Smooth muscle cell (in vitro differentiated cells): ENCODE results near the gene TGFBR2. TPM values are rescaled to one million over a fixed set of nuclear protein-coding genes. Genes with fewer than 3 reads are reported as not detected.
A peak's percentile ranks its signal among the peaks of the same experiment; 100 is the strongest.

Source experiments
- DNase-seq: peaks from one replicate; lab custom pipeline; 2025; ENCODE audit not compliant: unreplicated experiment; lab: John Stamatoyannopoulos, UW
- H2AFZ ChIP-seq: fragments of 200-600 bp; sonication (generic); 2 replicates; pipeline ENCODE4 v1.6.0; 2016; ENCODE audit warnings: antibody characterized with exemption, low read depth, mild to moderate bottlenecking
- H3F3A ChIP-seq: fragments of 200-600 bp; sonication (generic); 2 replicates; pipeline ENCODE4 v1.6.0; 2017; ENCODE audit warnings: antibody characterized with exemption, low read depth
- H3K27ac ChIP-seq: fragments of 200-600 bp; sonication (generic); 2 replicates; pipeline ENCODE4 v1.5.1; 2016; ENCODE audit warnings: low read depth, mild to moderate bottlenecking
- H3K27me3 ChIP-seq: fragments of 200-600 bp; sonication (generic); 2 replicates; pipeline ENCODE4 v1.6.1; 2016; ENCODE audit warnings: low read depth, mild to moderate bottlenecking
- H3K36me3 ChIP-seq: fragments of 200-600 bp; sonication (generic); 2 replicates; pipeline ENCODE4 v1.5.1; 2016; ENCODE audit warnings: low read depth
- H3K4me1 ChIP-seq: fragments of 200-600 bp; sonication (generic); 2 replicates; pipeline ENCODE4 v1.5.1; 2016; ENCODE audit warnings: low read depth
- H3K4me2 ChIP-seq: fragments of 200-600 bp; sonication (generic); 2 replicates; pipeline ENCODE4 v1.6.0; 2016; ENCODE audit warnings: mild to moderate bottlenecking
- H3K4me3 ChIP-seq: fragments of 200-600 bp; sonication (generic); 2 replicates; pipeline ENCODE4 v1.5.1; 2016; ENCODE audit warnings: mild to moderate bottlenecking
- H3K79me2 ChIP-seq: fragments of 200-600 bp; sonication (generic); 2 replicates; pipeline ENCODE4 v1.6.0; 2016; ENCODE audit warnings: low read depth, mild to moderate bottlenecking
- H3K9ac ChIP-seq: fragments of 200-600 bp; sonication (generic); 2 replicates; pipeline ENCODE4 v1.6.0; 2016; ENCODE audit warnings: low read depth
- H3K9me3 ChIP-seq: fragments of 200-600 bp; sonication (generic); replicated peaks from 2 replicates; pipeline ENCODE4 v1.5.1; 2016; ENCODE audit warnings: low read depth
- H4K20me1 ChIP-seq: fragments of 200-600 bp; sonication (generic); 2 replicates; pipeline ENCODE4 v1.6.0; 2016; ENCODE audit warnings: low read depth
- CTCF ChIP-seq: fragments of 200-600 bp; sonication (generic); IDR thresholded peaks from 2 replicates; pipeline ENCODE4 v1.5.1; 2017; ENCODE audit warnings: borderline replicate concordance, mild to moderate bottlenecking, antibody characterized with exemption; ENCODE audit not compliant: insufficient read depth, poor library complexity, severe bottlenecking
- WGBS: methylation state at CpG from one replicate; pipeline ENCODE4 v1.1.7; 2016; ENCODE audit warnings: low lambda C conversion rate; 5-methylcytosine and 5-hydroxymethylcytosine counted together
- polyA plus RNA-seq: library from polyadenylated mRNA; unstranded; fragments of >200 nt; fragmentation: Nextera tagmentation; extraction: Ambion mirVana; gene quantifications from 2 replicates; pipeline ENCODE4 v1.2.1, GENCODE V29; 2016
- total RNA-seq: library from RNA; depleted of rRNA; stranded (reverse); fragments of >200 nt; gene quantifications from 2 replicates; pipeline ENCODE4 v1.2.3, GENCODE V29; 2014

Gene TGFBR2
- total and polyA plus RNA-seq, 2 experiments from 2014 or later, result 39.6 to 53.7 TPM

GRCh38 chr3:30729936-30730335, 123.5 kb downstream of the TGFBR2 start:
- DNase-seq, result no peak
- Histone ChIP-seq H3K4me3 (no peak overlapping the region), H3K9me3 (no peaks in the 10 kb centered on the region), H4K20me1 (no peaks in the 10 kb centered on the region), H3K9ac (no peak overlapping the region), H3K27me3 (no peaks in the 10 kb centered on the region), H2AFZ (no peak overlapping the region), H3K36me3 (no peaks in the 10 kb centered on the region), H3K4me2 (no peak overlapping the region), H3K27ac (no peak overlapping the region), H3K79me2 (no peaks in the 10 kb centered on the region), H3F3A (no peaks in the 10 kb centered on the region), H3K4me1 (peaks cover 8% of the 10 kb centered on the region)
- no peak for TF ChIP-seq CTCF

- Histone ChIP-seq H3K27me3 (no peaks in the 10 kb centered on the region), H3K4me3 (no peak overlapping the region), H3K4me1 (peaks cover 8% of the 10 kb centered on the region), H2AFZ (no peak overlapping the region), H3K36me3 (no peaks in the 10 kb centered on the region), H3K9ac (no peak overlapping the region), H3K79me2 (no peaks in the 10 kb centered on the region), H4K20me1 (no peaks in the 10 kb centered on the region), H3K9me3 (no peaks in the 10 kb centered on the region), H3K4me2 (no peak overlapping the region), H3K27ac (no peak overlapping the region), H3F3A (no peaks in the 10 kb centered on the region)
- DNase-seq, result no peak
- 92% methylated on average over 3 of the region's 3 CpGs for WGBS
- no peak for TF ChIP-seq CTCF
Observed at GRCh38 chr3:30730967-30731366, 124.6 kb downstream of the TGFBR2 start.

DNA sequence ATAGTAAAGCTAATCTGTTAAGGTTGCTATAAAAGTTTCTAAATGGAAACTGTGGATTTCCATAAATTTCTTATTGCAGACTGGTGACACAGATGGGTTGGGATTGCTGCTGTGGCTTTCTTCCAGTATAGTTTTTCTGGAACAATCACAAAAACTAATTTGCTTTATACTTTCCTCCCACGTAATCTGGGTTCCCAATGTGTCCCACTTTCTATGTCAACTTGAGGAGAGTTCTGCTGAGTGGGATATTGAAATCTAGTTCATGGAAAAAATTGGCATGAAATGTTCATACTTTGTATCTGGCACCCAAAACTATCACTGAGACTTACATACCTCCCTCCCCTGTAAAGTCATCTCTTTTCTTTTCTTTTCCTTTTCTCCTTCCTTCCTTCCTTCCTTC, 126.8 kb downstream of the TGFBR2 start:
- no peak overlapping the region for H3K4me2 ChIP-seq
- DNase-seq, result no peak
- H3K27ac ChIP-seq, result no peak overlapping the region
- H3K4me3 ChIP-seq, result no peak overlapping the region
- no peaks in the 10 kb centered on the region for H4K20me1 ChIP-seq
- H3K79me2 ChIP-seq, result no peaks in the 10 kb centered on the region
- no peaks in the 10 kb centered on the region for H3K27me3 ChIP-seq
- WGBS, result 86% methylated on average over 1 of the region's 1 CpG
- no peak overlapping the region for H3K9ac ChIP-seq
- H3K9me3 ChIP-seq, result no peaks in the 10 kb centered on the region
- no peaks in the 10 kb centered on the region for H3K36me3 ChIP-seq
- TF ChIP-seq CTCF, result no peak
- peaks cover 8% of the 10 kb centered on the region for H3K4me1 ChIP-seq
- H3F3A ChIP-seq, result no peaks in the 10 kb centered on the region
- no peak overlapping the region for H2AFZ ChIP-seq

DNA sequence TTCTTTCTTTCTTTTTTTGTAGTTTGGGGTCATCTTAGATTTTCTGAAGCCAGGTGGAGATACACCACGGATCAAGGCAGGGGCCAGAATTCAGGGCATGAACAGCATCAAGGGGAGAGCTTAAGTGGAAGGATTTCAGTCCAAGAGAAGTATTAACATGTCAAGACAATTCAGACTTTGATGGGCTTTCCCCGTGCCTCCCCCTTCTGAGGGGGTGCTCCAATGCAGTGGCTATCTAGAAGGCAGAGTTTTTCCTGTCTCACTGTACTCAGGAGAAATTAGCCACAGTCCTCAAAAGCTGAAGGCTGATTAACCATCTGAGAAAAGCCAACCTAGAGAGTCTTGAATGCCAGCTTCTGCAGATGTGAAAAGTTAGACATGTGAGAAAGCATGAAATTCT, 127.3 kb downstream of the TGFBR2 start:
- Histone ChIP-seq H3K36me3 (no peaks in the 10 kb centered on the region), H3F3A (no peaks in the 10 kb centered on the region), H3K4me2 (peak overlapping the region; percentile 16), H3K9ac (no peak overlapping the region), H3K27me3 (no peaks in the 10 kb centered on the region), H3K27ac (no peak overlapping the region), H3K4me3 (no peak overlapping the region), H3K79me2 (no peaks in the 10 kb centered on the region), H3K9me3 (no peaks in the 10 kb centered on the region), H2AFZ (no peak overlapping the region), H3K4me1 (peaks cover 8% of the 10 kb centered on the region), H4K20me1 (no peaks in the 10 kb centered on the region)
- DNase-seq, result no peak
- TF ChIP-seq CTCF, result no peak
- WGBS, result 86% methylated on average over 2 of the region's 2 CpGs
